NK-92 (cell line): ENCODE data around the gene STAC3.

ENCODE experiments used
- DNase-seq: peaks from one replicate; lab custom pipeline; 2025; ENCODE audit not compliant: unreplicated experiment; lab: John Stamatoyannopoulos, UW

Gene STAC3

GRCh38 chr12:57211791-57212700 lies 38.9 kb downstream of the STAC3 start:
- DNase-seq: no peak

GRCh38 chr12:57210926-57211692 lies 39.9 kb downstream of the STAC3 start:
- DNase-seq: no peak

GRCh38 chr12:57210461-57210860 lies 40.5 kb downstream of the STAC3 start:
- DNase-seq: no peak

- DNase-seq: no peak
These were observed 41.1 kb downstream of the STAC3 start for GRCh38 chr12:57209916-57210315.

DNA sequence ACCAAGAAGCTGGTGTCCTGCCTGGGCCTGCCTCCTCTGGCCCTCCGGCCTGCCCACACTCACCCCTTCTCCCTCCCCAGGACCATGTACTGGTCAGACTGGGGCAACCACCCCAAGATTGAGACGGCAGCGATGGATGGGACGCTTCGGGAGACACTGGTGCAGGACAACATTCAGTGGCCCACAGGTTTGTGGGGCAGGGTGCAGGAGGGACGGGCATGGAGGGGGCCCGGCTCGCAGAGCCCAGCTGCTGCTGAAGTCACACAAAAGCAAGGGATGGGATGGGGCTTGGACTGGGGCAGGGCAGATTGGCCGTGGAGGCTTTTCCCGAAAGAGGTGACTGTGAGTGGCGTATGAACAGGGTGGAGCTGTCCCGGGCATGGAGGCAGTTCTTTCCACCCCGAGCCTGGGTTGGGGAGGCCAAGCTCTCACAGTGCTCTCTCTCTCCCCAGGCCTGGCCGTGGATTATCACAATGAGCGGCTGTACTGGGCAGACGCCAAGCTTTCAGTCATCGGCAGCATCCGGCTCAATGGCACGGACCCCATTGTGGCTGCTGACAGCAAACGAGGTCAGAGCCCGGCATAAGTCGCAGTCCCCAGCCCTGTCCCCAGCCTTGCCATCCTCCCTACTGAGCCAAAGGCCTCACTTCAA lies 42.2 kb downstream of the STAC3 start:
- DNase-seq: no peak

DNA sequence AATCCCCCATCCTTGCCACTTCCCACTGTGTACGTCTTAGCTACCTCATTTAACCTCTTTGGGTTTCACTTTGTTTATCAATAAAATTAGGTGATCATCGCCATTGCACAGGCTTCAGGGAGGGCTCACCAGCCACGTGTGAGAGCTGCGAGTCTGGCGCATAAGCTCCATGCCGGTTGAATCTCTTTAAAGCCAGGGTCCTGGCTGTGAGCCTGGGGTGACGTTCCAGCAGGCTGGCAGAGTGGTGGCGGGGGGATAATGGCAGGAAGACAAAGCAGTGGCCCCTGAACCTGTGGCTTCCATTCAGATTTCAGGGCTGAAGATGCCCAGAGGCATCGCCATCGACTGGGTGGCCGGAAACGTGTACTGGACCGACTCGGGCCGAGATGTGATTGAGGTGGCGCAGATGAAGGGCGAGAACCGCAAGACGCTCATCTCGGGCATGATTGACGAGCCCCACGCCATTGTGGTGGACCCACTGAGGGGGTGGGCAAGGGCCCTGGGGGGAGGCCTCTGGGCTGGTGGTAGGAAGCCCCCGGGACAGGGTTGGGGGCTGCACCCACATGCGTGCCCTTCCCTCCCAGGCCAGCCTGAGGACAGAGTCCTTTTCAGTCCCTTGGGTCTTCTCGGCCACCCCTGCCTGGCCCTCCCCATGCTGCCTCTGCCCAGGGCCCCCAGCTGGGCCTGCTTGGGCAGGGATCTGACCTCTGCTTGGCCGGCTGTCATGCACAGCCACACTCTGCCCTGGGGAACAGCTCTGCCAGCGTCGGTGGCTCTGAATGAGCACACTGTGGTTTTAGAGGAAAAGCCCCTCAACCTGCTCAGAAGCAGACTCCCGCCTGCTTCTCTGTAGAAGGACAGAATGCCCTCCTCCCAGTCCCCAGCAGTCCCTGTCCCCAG lies 43.0 kb downstream of the STAC3 start:
- no peak for DNase-seq

GRCh38 chr12:57205931-57206330 lies 45.1 kb downstream of the STAC3 start:
- no peak for DNase-seq

GRCh38 chr12:57205186-57205585 lies 45.8 kb downstream of the STAC3 start:
- no peak for DNase-seq

- DNase-seq: no peak
These were observed 46.5 kb downstream of the STAC3 start for GRCh38 chr12:57204454-57204853.

DNA sequence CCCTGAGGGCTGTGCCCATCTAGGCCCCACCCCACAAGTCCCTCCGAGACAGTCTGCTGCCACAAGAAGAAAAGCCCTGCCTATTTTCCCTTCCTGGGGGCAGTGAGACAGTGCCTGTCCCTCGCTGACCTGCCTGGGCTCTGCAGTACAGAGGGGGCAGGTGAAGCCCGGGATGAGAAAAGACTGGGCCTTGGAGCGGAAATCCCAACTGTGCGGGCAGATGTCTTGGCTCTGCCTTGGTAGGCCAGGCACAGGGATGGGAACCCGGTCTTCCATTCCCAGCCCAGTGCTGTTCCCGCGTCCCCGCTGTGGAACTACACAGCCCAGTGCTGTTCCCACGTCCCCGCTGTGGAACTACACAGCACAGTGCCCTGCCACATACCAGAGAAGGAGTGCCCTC lies 47.2 kb downstream of the STAC3 start:
- DNase-seq: no peak

DNA sequence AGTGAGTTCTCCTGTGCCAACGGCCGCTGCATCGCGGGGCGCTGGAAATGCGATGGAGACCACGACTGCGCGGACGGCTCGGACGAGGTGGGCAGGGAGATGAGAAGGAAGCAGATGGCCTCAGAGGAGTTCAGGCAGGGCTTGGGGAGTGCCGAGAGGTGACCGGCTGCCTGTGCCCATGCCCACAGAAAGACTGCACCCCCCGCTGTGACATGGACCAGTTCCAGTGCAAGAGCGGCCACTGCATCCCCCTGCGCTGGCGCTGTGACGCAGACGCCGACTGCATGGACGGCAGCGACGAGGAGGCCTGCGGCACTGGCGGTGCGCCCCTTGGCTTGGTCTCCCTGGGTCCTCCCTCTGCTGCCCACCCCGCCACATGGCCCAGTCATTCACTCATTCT lies 47.8 kb downstream of the STAC3 start:
- no peak for DNase-seq

DNA sequence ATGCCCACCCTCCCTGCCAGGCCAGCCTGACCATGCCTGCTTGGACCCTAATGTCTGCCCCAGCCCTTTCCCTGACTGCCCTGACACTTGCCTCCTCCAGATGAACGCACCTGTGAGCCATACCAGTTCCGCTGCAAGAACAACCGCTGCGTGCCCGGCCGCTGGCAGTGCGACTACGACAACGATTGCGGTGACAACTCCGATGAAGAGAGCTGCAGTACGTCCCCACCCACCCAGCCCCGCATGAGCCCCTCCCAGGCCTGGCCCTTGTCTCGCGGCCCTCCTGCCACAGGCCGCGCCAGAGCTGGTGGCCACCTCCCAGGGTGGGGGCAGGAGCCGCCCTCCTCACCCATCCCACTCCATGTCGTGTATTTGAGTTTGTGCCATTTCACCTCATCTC lies 48.7 kb downstream of the STAC3 start:
- no peak for DNase-seq

DNA sequence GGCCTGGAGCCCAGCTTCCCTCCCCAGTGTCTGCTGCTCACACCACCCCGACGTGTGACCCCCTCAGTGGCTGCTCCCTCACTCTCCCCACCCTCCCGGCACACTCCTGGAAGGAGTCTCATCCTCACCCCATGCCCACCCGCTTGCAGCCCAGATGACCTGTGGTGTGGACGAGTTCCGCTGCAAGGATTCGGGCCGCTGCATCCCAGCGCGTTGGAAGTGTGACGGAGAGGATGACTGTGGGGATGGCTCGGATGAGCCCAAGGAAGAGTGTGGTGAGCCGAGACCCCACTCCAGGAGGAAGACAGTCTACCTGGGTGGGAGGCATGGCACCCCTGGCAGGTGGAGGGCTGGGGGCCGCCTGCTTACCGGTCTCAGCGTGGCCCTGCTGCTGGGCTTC lies 49.4 kb downstream of the STAC3 start:
- DNase-seq: no peak

GRCh38 chr12:57201219-57201618 lies 49.8 kb downstream of the STAC3 start:
- DNase-seq: no peak

- no peak for DNase-seq
These were observed 50.5 kb downstream of the STAC3 start for GRCh38 chr12:57200497-57200896.

- DNase-seq: no peak
These were observed 51.8 kb downstream of the STAC3 start for GRCh38 chr12:57199191-57199590.

GRCh38 chr12:57198329-57198728 lies 52.7 kb downstream of the STAC3 start:
- DNase-seq: no peak

GRCh38 chr12:57196956-57197355 lies 54.0 kb downstream of the STAC3 start:
- DNase-seq: no peak

GRCh38 chr12:57196439-57196838 lies 54.5 kb downstream of the STAC3 start:
- DNase-seq: no peak

- DNase-seq: no peak
These were observed 55.2 kb downstream of the STAC3 start for GRCh38 chr12:57195611-57196371.
